HL-60/S4 (cell line): ENCODE results near the gene DAD1.

Experiments used
- in situ Hi-C: fragments of 300-500 bp; cut with MboI; formaldehyde crosslinking; loops from 2 replicates; pipeline ENCODE4 v1.14.3; 2022; ENCODE audit warnings: low sequenced_read_pairs

The DAD1 gene

GRCh38 chr14:22540811-22541360 is 48.1 kb downstream of the DAD1 start:
- in situ Hi-C loops = no loop called here

- in situ Hi-C loops = no loop called here
These were observed 48.7 kb downstream of the DAD1 start for GRCh38 chr14:22540293-22540692.

- in situ Hi-C loops = no loop called here
These were observed 49.2 kb downstream of the DAD1 start for GRCh38 chr14:22539831-22540230.

GRCh38 chr14:22538671-22539228 is 50.3 kb downstream of the DAD1 start:
- in situ Hi-C loops = no loop called here

DNA sequence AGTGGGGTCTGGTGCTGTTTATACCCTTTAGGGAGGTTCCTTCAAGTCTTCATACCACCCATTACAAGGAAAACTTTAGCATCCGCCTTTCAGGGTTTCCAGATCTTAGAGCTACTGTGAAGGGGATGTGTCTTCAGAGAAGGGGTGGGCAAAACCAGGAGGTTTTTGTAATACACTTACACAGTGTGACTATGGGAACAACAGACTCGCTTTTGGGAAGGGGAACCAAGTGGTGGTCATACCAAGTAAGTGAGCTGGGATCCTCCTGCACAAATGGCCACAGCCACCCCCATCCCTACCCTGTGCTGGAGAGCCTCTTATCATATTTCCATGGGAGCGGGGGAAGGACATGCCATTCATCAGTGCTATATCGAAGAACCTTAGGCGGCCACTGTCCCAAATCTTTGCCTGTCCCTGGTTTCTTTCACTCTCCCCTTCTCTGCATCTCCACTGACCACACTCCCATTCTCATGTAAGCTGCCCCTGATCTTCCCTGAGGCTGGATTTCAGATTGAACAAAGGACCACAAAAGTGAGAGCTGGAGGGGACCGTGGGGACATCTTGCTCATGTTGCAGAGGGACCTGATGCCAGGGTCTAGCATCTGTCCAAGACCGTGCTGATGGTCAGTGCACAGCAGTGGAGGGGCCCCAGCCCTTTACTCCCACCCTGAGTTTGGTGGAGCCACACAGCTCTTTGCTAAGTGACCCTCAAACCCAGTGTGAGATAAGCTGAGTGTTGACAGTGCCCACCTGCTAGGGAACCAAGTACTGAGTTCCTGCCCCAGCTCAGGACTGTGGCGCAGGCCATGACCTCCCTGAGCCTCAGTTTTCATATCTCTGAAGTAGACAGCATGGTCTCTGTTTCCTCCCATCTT is 51.4 kb downstream of the DAD1 start:
- in situ Hi-C loops = no loop called here

DNA sequence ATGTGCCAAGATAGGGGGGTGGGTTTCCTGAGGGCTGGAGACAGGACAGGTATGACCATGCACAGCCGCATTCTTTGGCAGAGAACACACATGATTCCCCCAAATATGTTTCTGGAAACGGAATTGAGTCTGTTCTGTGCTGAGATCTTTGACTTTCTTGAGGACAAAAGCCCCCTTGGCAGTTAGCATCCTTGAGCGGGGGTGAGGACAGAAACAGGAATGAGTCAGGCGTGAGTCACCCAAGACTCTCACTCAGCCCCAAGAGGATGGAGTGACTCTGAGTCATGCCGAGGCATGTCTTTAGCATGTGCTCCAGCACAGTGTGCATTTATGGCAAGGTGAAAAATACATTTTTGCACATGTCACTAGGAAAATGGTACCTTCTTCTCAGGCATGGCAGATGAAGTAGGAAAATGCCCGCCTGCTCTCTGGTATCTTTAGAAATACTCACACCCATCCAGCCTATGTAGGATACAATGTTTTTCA is 52.1 kb downstream of the DAD1 start:
- in situ Hi-C loops = no loop called here

GRCh38 chr14:22535916-22536315 is 53.1 kb downstream of the DAD1 start:
- in situ Hi-C loops = no loop called here

GRCh38 chr14:22535126-22535525 is 53.9 kb downstream of the DAD1 start:
- in situ Hi-C loops = no loop called here

GRCh38 chr14:22534547-22534946 is 54.5 kb downstream of the DAD1 start:
- in situ Hi-C loops = no loop called here

DNA sequence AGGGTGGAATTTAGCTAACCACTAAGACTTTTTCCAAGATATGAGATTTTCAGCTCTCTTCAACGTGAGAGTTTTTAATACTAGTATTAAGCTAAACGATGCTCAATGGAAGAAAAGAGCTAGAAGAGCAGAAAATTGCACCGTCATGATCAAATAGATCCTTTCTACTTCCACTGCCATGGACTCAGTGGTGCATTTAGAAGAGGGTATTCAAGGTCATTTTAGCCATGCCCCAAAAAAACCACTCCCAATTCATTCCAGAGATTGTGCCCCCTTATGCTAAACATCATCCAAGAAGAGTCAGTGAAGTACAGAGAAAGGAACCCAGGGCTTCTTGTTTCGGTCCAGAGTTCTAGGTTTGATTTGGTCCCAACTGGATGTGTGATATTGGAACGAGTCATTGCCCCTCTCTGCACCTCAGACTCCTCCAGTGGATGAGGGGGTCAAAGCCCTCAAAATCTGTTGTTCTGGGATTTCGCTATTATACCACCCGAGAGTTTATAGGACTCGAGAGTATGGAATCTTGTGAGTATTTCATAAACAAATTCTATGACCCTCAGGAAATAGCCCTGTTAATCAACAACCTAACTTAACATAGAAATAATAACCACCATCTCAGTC is 55.2 kb downstream of the DAD1 start:
- in situ Hi-C loops = no loop called here

DNA sequence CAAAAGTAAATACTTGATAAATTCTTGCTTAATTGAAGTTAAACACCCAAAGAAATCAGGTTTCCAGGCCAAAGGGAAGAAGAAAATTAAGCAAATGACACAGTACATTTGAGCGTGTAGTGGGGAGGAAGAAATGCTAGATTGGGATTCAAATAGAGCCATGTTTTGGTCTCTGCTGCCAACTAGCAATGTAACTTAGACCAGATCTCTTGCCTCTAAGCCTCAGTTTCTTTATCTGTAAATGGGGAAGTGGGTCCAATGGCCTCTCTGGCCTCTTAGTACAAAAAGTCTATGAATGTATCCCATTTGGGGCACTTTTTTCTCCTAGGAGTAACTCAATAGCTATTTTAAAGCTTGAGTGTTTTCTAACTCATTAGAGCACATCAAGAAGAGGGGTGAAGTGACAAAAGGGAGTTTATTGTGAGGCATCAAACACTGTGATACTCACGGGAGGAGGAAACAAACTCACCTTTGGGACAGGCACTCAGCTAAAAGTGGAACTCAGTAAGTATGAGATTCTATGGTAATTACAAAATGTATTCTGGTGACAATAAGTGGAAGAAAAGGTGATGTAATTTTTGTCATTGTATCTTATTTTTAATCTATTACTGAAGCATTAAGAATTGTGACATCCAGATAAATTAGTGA is 55.8 kb downstream of the DAD1 start:
- in situ Hi-C loops = no loop called here

GRCh38 chr14:22532345-22533056 is 56.5 kb downstream of the DAD1 start:
- in situ Hi-C loops = no loop called here

GRCh38 chr14:22531451-22532344 is 57.3 kb downstream of the DAD1 start:
- in situ Hi-C loops = no loop called here

- in situ Hi-C loops = no loop called here
These were observed 58.9 kb downstream of the DAD1 start for GRCh38 chr14:22530127-22530526.

- in situ Hi-C loops = no loop called here
These were observed 62.3 kb downstream of the DAD1 start for GRCh38 chr14:22526744-22527143.

DNA sequence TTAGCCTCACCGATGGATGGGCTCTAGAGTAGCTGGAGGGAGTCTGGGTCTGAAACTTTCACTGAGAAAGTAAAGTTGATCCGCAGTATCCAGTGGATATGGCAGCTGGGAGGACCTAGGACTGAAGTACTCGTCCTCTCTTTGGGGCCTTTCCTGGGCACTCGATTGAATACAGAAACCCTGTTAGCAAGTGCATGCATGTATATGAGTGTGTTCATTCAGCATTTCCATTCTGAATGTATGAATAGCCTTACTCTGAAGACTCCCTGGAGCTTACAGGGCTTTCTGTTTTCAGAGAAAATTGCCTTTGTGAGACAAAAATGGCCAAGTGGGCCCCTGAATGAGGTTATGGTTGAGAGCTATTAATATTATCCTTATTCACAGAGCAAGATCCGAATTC is 62.8 kb downstream of the DAD1 start:
- in situ Hi-C loops = no loop called here

DNA sequence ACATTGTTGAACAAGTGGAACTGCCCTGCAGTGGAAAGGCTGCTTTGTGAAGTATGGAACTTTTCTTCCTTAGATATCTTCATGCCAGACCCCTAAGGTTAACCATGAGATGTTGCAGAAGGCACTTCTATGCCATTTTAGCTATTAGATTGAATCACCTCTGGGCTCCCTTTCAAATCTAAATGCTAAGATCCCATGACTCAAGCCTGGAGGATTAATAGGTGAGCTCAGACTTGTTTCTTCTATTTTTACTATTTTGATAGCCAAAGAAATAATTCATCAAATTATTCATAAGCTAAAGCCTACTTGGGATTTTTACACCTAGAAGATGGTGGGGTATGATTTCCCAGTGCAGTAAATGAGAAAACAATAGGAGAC is 64.3 kb downstream of the DAD1 start:
- in situ Hi-C loops = no loop called here

- in situ Hi-C loops = no loop called here
These were observed 64.8 kb downstream of the DAD1 start for GRCh38 chr14:22524115-22524783.

DNA sequence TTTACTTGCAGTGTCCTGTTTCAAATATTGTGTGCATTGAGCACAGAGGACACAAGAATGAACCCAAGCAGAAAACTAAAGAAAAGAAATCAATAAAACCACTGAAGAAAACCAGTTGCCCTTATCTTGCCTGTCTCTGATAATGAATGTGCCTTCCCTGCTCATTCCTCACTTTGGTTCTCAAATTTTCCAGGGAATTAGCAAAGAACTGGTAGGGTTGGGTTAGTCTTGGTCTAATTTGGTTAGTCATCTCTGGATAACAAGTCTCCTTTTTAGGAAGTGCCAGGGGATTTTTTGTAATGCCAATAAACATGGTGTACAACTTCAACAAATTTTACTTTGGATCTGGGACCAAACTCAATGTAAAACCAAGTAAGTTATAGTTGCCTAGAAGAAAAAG is 65.7 kb downstream of the DAD1 start:
- in situ Hi-C loops = no loop called here
